Type B pancreatic cell (in vitro differentiated cells): ENCODE results near the gene RAD23A. TPM values are rescaled to one million over a fixed set of nuclear protein-coding genes. Genes with fewer than 3 reads are reported as not detected.
A peak's percentile ranks its signal among the peaks of the same experiment; 100 is the strongest.

Source experiments
- DNase-seq: peaks from one replicate; pipeline ENCODE4 v3.0.0; 2021; ENCODE audit warnings: mixed read lengths; ENCODE audit not compliant: unreplicated experiment; ENCODE audit errors: extremely low spot score
- H3K27ac Mint-ChIP-seq: 2 replicates; pipeline ENCODE4 v1.8.0; 2021; ENCODE audit warnings: mild to moderate bottlenecking, mixed read lengths
- H3K27me3 Mint-ChIP-seq: 2 replicates; pipeline ENCODE4 v1.8.0; 2021; ENCODE audit warnings: mixed read lengths
- H3K36me3 Mint-ChIP-seq: 2 replicates; pipeline ENCODE4 v1.8.0; 2021; ENCODE audit warnings: mixed read lengths
- H3K4me1 Mint-ChIP-seq: one replicate; pipeline ENCODE4 v1.8.0; 2021; ENCODE audit warnings: mixed read lengths; ENCODE audit not compliant: unreplicated experiment
- H3K4me3 Mint-ChIP-seq: 2 replicates; pipeline ENCODE4 v1.8.0; 2021; ENCODE audit warnings: mild to moderate bottlenecking, mixed read lengths
- H3K9me3 Mint-ChIP-seq: 2 replicates; pipeline ENCODE4 v1.8.0; 2021; ENCODE audit warnings: mixed read lengths
- CTCF ChIP-seq: fragments of 200-600 bp; sonication (generic); conservative IDR thresholded peaks from 2 replicates; pipeline ENCODE4 v1.5.0; 2021; ENCODE audit warnings: antibody characterized with exemption, mild to moderate bottlenecking
- total RNA-seq: library from RNA; stranded (reverse); gene quantifications from 2 replicates; pipeline ENCODE4 v1.2.1, GENCODE V29; 2021; ENCODE audit warnings: low replicate concordance

RAD23A gene
- total RNA-seq, 1 donor from 2014 or later, result 77.1 TPM

- Mint-ChIP-seq H3K9me3 (no peaks in the 10 kb centered on the region), H3K36me3 (peaks cover 28% of the 10 kb centered on the region), H3K27ac (no peak overlapping the region), H3K27me3 (peaks cover 3% of the 10 kb centered on the region), H3K4me1 (no peaks in the 10 kb centered on the region), H3K4me3 (no peak overlapping the region)
- DNase-seq, result no peak
- no peak for TF ChIP-seq CTCF
These were observed 20.9 kb upstream of the RAD23A start for GRCh38 chr19:12924621-12925310.

- Mint-ChIP-seq H3K27me3 (no peaks in the 10 kb centered on the region), H3K36me3 (peaks cover 13% of the 10 kb centered on the region), H3K4me1 (peaks cover 12% of the 10 kb centered on the region), H3K27ac (no peak overlapping the region), H3K4me3 (peak overlapping the region; percentile 47), H3K9me3 (no peaks in the 10 kb centered on the region)
- no peak for TF ChIP-seq CTCF
- no peak for DNase-seq
These were observed 15.5 kb upstream of the RAD23A start for GRCh38 chr19:12930002-12930645.

- TF ChIP-seq CTCF, result no peak
- H3K9me3 Mint-ChIP-seq, result no peaks in the 10 kb centered on the region
- peaks cover 18% of the 10 kb centered on the region for H3K4me1 Mint-ChIP-seq
- H3K27me3 Mint-ChIP-seq, result no peaks in the 10 kb centered on the region
- DNase-seq, result no peak
- peaks cover 8% of the 10 kb centered on the region for H3K36me3 Mint-ChIP-seq
- H3K27ac Mint-ChIP-seq, result peak overlapping the region; percentile 86
- peak overlapping the region; percentile 97 for H3K4me3 Mint-ChIP-seq
These were observed 13.0 kb upstream of the RAD23A start for GRCh38 chr19:12932392-12933286.

GRCh38 chr19:12933287-12934072 lies 12.2 kb upstream of the RAD23A start, which contains the start of gene FARSA:
FARSA (minus strand) TSS chr19:12933711; CDS start chr19:12933696, 15 bp downstream.
- H3K9me3 Mint-ChIP-seq, result no peaks in the 10 kb centered on the region
- peaks cover 9% of the 10 kb centered on the region for H3K36me3 Mint-ChIP-seq
- peaks cover 3% of the 10 kb centered on the region for H3K27me3 Mint-ChIP-seq
- no peak for TF ChIP-seq CTCF
- H3K4me1 Mint-ChIP-seq, result peaks cover 19% of the 10 kb centered on the region
- peak; percentile 89 for DNase-seq
- peak within 1 kb of the TSS; percentile 86 for H3K27ac Mint-ChIP-seq
- H3K4me3 Mint-ChIP-seq, result peak within 1 kb of the TSS; percentile 97

GRCh38 chr19:12935071-12935470 lies 10.6 kb upstream of the RAD23A start:
- no peak for DNase-seq
- TF ChIP-seq CTCF, result no peak
- Mint-ChIP-seq H3K36me3 (peaks cover 18% of the 10 kb centered on the region), H3K9me3 (no peaks in the 10 kb centered on the region), H3K4me3 (no peak overlapping the region), H3K27ac (no peak overlapping the region), H3K27me3 (peaks cover 3% of the 10 kb centered on the region), H3K4me1 (peaks cover 27% of the 10 kb centered on the region)
